Vagina (tissue), 2 donors: ENCODE measurements around the gene RNU5B-1.

ENCODE experiments used
- CTCF ChIP-seq, 3 experiments: fragments of 450-650 bp in 2 of 3; fragments of 200-600 bp in 1 of 3; sonication (generic) in 1 of 3; IDR thresholded peaks; one replicate each; pipeline ENCODE4 v1.5.1; 2017 to 2019; ENCODE audit warnings: antibody characterized with exemption in 3 of 3, mild to moderate bottlenecking in 2 of 3, moderate library complexity in 2 of 3
- POLR2A ChIP-seq, 2 donors: fragments of 450-650 bp; IDR thresholded peaks; one replicate each; pipeline ENCODE4 v1.6.1; 2017; ENCODE audit warnings: antibody characterized with exemption in 2 of 2, mild to moderate bottlenecking in 2 of 2, moderate library complexity in 2 of 2

- TF ChIP-seq POLR2A (IDR thresholded peaks at IDR 0.05) (no peak), CTCF (IDR thresholded peaks at IDR 0.05) (peak in 1 of 3 experiments; percentile 75)
These were observed 643 bp upstream of the RNU5B-1 start for GRCh38 chr15:65303687-65304380.
